Skin epidermis (tissue), 12 donors: Measurements from ENCODE around the gene CD36.

Experiments
- H3K27ac ChIP-seq, 21 experiments: fragments of 200-600 bp; sonication (generic) in 11 of 21; one replicate each; pipeline ENCODE4 v1.5.0; 2020; ENCODE audit warnings: mild to moderate bottlenecking in 3 of 21, inconsistent platforms in 2 of 21, moderate library complexity in 2 of 21
- H3K4me3 ChIP-seq, 7 experiments: fragments of 200-600 bp; sonication (generic) in 2 of 7; one replicate each; pipeline ENCODE4 v1.5.0; 2020; ENCODE audit warnings: inconsistent platforms in 2 of 7, mild to moderate bottlenecking in 2 of 7, moderate library complexity in 1 of 7

The CD36 gene

DNA sequence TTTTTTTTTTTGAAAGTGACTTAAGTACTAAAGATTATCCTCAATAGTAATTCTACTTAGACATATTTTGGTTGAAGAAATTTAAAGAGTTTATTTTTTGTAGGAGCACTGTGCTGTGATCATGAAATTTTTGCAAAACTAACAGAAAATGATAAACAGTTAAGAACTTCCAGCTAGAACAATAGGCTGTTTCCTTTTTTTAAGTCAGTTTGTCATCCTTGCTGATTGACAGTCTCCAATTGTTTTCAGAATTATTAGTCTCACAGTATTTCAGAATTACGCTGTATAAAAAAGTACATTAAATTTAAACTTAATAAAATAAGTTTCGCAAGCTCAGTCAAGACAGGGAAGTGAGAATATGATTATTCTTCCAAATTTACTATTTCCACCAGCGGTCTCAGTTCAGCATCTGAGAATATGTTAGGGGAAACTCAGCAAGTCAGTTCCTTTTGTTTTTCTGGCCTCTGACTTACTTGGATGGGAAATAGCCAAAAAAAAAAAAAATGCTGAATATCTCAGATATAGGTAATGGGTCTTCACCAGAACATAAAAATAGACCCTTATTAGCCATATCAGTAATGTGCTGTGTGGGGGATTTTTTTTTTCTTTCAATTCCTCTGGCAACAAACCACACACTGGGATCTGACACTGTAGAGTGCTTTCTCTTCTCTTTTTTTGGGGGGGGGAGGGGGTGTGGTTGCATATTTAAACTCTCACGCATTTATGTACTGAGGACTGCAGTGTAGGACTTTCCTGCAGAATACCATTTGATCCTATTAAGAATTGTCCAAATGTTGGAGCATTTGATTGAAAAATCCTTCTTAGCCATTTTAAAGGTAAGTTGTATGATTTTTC, at the start of gene CD36:
TSS of gene CD36 (plus strand) at position 732 of the 855 bp plus-strand sequence. CDS start 8,099 bp downstream, outside the sequence.
- H3K4me3 ChIP-seq = peak within 1 kb of the TSS in 3 of 7 experiments; percentile 7 to 8 (median 7)
- H3K27ac ChIP-seq = peak within 1 kb of the TSS in 4 of 21 experiments; percentile 33 to 48 (median 42)

DNA sequence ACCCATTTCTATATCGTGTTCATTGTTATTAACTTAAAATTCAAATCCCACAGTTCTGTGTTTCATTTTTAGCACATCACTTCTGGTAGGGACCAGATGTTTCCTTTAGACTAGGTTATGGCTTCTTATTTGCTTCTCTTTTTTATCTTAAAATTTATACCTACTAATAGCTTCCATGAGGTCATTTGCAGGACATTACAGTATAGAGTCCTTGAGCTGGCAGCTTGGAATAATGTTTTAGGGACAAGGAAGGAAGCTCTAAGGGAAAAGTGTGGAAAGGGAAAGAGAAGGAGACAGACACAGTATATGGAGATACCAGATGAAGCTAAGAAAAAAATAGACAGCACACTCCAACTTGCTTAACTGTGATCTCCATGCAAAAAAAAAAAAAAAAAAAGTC, 48.8 kb upstream of the CD36 start:
- Histone ChIP-seq H3K27ac (no peak overlapping the region), H3K4me3 (no peak overlapping the region)

DNA sequence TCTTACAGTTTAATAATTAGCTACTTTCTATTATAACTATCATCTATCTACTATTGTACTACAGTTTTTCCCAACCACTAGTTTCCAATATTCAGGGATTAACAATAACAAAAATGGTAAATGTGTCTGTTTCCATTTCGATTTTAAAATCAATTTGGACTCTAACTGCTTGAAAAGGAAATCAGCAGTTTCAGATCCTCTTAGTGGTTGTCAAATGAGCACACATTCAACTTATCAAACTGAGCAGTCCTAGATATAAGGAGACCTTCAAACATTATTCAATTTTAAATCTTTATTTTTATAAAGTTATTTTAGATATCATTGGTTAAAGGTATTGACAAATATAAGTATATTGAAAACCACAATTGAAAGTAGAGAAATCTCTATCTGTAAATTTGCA, 46.8 kb upstream of the CD36 start:
- Histone ChIP-seq H3K4me3 (no peak overlapping the region), H3K27ac (no peak overlapping the region)

DNA sequence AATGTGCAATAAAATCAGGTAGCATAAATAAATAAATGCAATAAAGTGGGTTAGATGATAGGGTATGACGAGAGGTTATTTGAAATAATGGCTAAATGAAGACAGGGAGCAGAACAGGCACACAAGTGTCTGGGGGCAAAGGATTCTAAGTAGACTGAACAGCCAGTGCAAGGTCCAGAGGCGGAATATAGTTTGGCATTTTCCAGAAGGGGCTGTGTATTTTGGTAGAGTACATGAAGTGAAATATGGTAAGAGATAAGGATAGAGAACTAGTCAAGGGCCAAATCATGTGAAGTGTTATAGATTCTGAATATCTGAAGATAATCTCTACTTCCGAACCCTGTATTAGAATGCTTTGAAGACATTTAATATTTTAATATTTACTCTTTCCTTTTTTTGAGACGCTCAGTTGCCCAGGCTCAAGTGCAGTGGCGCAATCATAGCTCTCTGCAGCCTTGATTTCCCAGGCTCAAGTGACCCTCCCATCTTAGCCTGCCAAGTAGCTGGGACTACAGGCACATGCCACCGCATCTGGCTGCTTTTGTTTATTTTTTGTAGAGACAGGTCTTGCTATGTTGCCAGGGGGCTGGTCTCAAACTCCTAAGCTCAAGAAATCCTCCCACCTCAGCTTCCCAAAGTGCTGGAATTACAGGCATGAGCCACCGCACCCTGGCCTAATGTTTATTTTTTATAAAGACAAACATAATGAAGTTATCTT, 44.4 kb upstream of the CD36 start:
- Histone ChIP-seq H3K4me3 (no peak overlapping the region), H3K27ac (no peak overlapping the region)

DNA sequence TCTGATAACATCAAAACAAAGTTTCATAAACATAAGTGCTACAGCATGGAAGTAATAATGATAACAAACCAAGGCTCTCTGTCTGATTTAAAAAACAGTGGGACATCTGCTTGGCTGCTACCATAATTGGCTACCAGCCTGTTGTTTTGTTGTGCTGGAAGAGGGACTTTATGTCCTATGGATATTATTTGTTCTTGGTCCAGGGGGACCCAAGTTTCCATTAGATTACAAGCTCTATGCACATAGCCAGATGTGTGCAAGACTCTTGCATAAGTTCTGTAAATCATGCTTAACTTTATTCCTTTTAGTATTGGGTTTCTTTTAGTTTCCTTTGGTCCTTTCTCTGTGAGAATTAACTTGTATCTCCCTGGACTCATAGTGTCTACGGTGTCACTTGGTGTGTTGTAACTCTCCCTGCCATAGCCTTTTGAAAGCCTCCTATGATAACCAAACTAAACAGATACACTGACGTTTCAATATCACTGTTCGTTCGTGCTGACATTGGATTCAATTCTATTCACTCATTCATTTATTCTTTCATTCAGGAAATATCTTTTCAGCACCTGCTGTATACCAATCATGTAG, 41.4 kb upstream of the CD36 start:
- Histone ChIP-seq H3K4me3 (no peak overlapping the region), H3K27ac (peak overlapping the region in 1 of 21 experiments; percentile 0)

DNA sequence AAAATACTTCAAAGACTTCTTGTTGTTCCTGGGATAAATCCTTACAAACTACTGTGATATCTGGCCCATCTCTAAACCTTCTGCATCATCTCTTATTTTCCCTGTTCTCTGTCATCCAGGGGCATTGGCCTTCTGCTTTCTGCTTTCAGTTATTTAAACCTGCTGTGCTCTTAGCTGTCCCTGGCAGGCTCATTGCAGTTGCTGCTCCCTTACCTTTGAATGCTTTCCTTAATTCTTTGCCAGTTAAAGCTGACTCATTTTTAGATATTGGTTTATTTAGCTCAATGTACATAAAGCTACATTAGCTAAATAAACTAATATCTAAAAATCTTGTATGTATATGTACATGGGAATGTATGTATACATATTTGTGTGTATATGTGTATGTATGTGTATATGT, 40.6 kb upstream of the CD36 start:
- Histone ChIP-seq H3K4me3 (no peak overlapping the region), H3K27ac (no peak overlapping the region)

DNA sequence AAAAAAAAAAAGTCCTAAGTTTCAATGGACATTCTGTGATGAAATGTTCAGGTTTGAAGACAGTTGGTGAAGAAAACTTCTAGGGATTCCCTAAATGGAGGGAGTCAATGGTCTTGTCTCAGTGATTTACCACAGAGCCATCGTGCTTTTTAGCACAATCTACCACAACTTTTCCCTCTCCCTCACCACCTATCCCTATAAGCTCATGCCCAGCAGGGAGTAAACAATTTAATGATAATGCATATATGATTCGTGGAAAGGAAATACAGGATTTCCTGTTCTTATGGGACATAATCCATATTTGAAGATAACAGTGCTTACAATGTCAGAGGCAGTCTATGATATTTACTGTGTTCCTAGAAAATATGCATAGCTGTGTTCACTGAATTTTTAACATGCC, 38.4 kb upstream of the CD36 start:
- H3K27ac ChIP-seq = no peak overlapping the region
- H3K4me3 ChIP-seq = no peak overlapping the region

DNA sequence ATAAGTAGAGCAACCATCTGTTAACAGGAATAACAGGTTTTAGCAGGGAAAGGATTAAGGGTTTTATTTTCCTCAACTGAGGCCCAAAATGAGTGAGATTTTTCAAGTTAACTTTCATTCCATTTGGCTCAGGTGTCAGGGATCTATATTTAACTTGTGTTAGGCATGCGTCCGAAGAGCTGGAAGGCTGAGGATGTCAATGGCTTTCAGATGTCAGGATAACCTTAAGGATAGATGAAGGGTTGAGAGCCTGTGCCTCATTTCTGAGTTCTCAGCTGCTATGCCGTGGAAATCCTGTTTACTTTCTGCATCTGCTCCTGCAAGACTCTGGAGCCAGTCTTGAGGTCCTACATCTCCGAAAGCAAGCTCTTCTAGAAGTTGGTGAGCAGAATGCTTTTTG, 36.4 kb upstream of the CD36 start:
- Histone ChIP-seq H3K27ac (no peak overlapping the region), H3K4me3 (no peak overlapping the region)

DNA sequence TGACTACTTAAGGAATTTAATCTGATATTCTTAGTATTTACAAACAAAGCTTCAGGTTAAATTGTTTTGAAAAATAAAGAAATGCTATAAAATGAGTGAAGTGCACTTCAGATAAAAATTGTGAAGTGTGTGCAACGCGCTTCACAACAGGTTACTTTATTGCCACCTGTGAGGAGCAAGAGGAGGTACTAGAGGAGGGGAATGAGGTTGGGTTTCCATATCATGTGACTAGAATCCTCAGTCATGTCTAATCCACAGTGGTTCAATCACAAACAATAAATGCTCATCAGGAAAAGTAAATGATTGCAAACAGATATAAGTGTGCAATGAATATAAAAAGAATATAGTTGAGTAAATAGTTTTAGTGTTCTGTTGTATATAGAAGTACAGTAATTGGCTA, 34.5 kb upstream of the CD36 start:
- H3K4me3 ChIP-seq = no peak overlapping the region
- no peak overlapping the region for H3K27ac ChIP-seq

DNA sequence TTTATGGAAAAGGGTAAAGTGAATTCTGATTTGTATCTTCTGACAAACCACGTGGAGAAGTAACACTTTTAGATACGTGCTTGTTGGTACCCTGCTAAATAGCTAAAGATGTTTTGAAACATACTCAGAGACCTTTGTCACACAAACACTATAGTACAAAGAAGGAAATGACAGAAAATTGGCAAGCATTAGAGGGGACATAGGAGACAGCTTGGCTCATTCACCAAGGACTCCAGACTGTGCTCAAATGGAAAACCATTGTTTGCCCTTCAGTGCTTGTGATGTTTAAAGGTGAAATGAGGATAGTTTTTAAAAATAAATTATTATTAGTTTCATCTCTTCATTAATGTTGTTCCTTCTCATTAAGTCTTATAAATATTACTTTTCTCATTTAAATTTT, 34.0 kb upstream of the CD36 start:
- Histone ChIP-seq H3K27ac (no peak overlapping the region), H3K4me3 (no peak overlapping the region)

DNA sequence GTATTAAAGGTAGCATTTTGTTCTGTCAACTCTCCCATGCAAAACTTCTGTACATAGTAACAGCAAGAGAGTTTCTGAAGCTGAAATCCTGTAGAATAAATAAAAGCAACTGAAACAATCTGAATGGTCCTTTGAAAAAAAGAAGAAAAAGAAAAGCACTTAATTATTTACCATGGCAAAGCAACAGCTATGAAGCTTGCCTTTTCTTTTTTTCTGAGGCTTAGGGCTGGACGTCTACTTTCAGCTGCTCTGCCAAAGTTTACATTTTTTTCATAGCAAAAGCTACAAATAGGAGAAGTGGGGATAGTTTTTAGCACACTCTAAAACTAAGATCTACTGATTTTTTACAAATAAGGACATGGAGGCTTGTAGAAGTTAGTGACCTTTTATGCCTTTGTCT, 31.3 kb upstream of the CD36 start:
- no peak overlapping the region for H3K27ac ChIP-seq
- no peak overlapping the region for H3K4me3 ChIP-seq

DNA sequence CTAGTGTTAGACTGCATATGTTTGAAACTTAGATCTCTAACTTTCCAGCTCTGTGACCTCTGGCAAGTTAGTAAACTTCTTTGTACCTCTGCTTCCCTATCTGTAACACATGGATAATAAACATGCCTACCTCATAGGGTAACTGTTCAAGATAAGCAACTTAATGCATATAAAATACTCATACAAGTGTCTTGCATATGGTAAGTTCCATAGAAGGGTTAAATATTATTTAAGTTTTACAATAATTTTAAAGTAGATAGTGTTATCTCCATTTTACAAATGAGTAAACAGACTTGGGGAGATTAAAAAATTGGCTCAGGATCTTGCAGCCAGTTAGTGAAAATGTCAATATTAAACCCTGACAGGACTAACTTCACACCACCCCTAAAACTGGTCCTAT, 30.1 kb upstream of the CD36 start:
- Histone ChIP-seq H3K4me3 (no peak overlapping the region), H3K27ac (no peak overlapping the region)

DNA sequence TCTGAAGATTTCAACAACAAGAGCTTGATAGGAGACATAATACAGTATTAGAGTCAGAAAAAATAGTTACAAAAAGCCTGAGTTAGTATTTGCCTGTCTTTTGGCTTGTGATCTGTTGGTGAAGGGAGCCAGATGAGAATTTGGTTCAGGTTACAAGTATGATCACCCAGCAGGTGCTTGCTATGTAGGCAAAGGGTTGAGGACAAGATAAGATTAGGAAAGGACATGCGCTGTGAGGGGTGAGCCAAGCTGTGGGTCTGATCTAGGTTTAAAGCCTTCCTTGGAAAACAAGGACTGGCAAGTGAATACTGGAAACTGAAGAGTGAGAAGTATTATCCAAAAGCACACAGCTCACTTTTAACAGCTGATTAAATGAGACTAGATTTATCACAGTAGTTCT, 28.7 kb upstream of the CD36 start:
- H3K4me3 ChIP-seq = no peak overlapping the region
- no peak overlapping the region for H3K27ac ChIP-seq

DNA sequence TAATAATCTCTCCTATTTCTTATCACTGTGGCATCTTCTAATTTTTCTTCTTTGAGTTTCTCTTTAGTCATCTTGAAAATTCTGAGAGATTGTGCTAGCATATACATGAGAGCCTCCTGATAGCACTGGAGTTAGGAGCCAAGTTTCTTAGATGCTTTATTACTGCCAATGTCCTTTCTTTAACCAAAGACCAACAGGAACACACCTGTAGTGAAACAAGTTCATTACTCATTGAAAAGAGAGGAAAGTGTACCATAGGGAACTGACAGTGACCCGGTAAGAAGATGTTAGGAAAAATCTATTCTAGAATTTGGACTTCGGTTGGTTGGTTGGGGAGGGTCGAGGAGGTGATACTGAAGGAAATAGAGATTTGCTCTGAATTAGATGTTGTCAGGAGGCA, 27.1 kb upstream of the CD36 start:
- H3K27ac ChIP-seq = peak overlapping the region in 1 of 21 experiments; percentile 26
- no peak overlapping the region for H3K4me3 ChIP-seq

DNA sequence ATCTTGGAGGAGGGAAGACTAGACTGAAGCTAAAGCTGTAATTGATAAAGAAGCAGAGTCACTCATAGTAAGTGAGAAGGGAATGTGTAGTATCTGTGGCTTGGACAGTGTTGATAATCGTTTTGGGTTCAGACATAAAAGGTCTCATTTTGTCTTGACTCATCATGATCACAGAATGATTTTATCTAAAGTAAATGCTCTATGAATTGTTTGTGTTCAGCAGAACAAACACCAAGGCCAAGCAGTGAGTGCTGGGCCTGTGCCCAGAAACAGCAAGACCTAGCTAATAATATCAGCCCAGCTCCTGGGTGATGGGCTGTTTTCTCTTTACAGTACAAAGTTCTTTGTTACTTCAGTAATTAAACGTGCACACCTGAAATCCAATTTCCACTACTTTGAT, 26.7 kb upstream of the CD36 start:
- Histone ChIP-seq H3K4me3 (no peak overlapping the region), H3K27ac (peak overlapping the region in 1 of 21 experiments; percentile 26)

DNA sequence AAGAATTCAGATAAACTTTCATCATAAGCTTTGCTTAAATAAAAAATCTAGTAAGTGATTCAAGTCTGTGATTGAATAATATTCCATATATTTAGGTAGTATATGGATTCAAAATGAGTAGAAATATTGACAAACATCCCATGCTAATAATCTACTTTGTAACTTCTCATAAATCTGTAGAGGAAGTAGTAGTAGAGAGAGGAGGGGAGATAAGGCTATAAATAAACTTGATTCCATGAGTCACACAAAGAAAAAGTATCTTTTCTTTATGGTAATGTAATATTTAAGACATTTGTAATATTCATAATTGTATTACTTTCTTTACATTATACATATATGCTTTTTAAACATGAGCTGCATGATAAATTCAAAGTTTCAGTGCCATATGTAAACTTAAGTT, 25.6 kb upstream of the CD36 start:
- H3K27ac ChIP-seq = peak overlapping the region in 1 of 21 experiments; percentile 7
- H3K4me3 ChIP-seq = no peak overlapping the region

DNA sequence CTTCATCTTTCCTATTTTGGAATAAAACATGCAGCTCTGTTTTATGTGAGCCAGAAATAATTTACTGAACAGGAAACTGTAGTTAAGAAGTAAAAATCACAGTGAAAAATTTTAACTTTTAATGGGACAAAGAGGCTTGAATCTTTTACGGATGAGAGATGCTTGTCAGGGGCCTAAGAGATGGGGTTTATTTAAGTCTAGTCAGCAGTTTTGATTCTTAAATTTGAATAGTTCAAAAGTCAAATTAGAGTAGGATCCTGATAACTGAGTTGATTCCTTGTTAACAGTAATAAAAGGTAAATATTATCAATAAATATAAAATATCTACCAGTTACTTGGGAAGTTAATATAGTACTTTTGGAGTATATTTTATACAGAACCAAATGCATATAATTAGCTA, 24.9 kb upstream of the CD36 start:
- Histone ChIP-seq H3K4me3 (no peak overlapping the region), H3K27ac (peak overlapping the region in 1 of 21 experiments; percentile 7)

DNA sequence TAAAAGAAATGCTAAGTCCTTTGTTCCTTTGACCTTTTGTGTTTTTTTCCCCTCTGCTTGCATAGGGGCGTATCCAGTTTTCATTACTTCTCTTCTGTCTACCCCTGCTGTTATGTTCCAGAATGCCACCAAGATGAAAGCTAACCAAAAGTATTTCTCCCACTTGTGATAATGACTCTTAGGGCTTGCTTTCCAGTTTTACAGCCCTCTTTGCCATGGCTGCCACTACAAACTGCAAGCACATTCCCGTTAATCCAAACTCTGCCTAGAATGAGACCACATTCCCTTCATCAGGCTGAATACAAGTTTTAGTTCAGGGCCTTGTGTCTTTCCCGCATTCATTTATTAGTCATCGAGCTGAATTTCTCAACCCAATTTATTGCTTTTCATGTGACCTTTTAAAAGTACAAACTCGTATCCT, 23.6 kb upstream of the CD36 start:
- peak overlapping the region in 8 of 21 experiments; percentile 2 to 55 (median 42) for H3K27ac ChIP-seq
- no peak overlapping the region for H3K4me3 ChIP-seq

DNA sequence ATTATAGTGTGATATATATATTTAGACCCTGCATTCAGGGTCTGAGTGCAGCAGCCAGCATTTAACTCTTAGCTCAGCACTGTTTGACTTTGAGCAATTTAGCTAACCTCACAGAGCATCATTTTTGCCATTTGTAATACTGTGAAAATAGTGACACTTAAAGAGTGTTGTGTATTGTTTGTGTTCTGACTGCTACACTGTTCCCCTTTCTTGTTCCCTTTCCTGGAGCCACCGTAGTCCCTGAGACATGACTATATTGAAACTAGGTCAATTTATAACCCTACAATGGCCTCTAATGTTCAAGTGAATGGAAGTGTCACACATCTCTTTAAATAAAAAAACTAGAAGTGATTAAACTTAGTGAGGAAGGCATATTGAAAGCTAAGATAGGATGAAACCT, 20.3 kb upstream of the CD36 start:
- no peak overlapping the region for H3K27ac ChIP-seq
- H3K4me3 ChIP-seq = no peak overlapping the region

DNA sequence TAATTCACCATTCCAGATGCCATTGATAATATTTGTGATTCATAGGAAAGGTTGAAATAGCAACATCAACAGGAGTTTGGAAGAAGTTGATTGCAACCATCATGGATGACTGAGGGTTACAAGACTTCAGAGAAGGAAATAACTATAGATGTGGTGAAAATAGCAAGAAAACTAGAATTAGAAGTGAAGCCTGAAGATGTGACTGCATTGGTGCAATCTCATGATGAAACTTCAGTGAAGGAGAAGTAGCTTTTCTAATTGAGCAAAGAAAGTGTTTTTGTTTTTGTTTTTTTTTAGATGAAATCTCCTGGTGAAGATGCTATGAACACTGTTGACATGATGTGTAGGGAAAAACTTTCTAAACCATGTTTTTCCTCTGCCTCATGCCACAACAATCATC, 18.7 kb upstream of the CD36 start:
- Histone ChIP-seq H3K27ac (no peak overlapping the region), H3K4me3 (no peak overlapping the region)

DNA sequence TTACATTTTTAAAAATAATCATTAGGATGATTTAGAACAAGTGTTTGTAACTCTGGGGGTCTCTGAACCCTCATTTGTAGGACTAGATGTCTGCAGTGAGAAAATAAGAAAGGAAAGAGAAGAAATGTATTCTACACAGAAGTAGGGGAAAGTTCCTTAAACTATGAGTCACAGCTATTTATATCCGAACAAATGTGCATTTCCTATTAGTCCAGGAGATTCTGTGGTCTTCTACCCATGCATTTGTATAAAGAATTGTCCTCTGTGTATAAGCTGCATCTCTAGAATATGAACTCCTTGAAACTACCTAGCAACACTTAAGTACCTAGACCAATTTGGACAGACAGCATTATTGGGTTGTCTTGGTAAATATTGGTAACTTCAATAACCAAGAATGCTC, 15.9 kb upstream of the CD36 start:
- peak overlapping the region in 1 of 21 experiments; percentile 26 for H3K27ac ChIP-seq
- no peak overlapping the region for H3K4me3 ChIP-seq
